Naive B cell (primary cell): ENCODE measurements around the gene TBX18. TPM values are rescaled to one million over a fixed set of nuclear protein-coding genes. Genes with fewer than 3 reads are reported as not detected.

ENCODE experiments used
- ATAC-seq, 2 donors: fragments of 150-1000 bp; cut with Tn5 transposase; 2 replicates each; pipeline ENCODE4 v1.10.0; 2021; ENCODE audit warnings: low read depth in 2 of 2, mild to moderate bottlenecking in 2 of 2, moderate library complexity in 2 of 2
- DNase-seq: peaks from one replicate; pipeline ENCODE4 v3.0.0; 2022
- H3K27ac Mint-ChIP-seq, 6 donors: one replicate each; pipeline ENCODE4 v1.8.0; 2020 to 2022; ENCODE audit warnings: mild to moderate bottlenecking in 6 of 6, mixed read lengths in 6 of 6, moderate library complexity in 5 of 6, inconsistent platforms in 2 of 6
- H3K27me3 Mint-ChIP-seq, 3 donors: one replicate each; pipeline ENCODE4 v1.8.0; 2021 to 2022; ENCODE audit warnings: mixed read lengths in 3 of 3, mild to moderate bottlenecking in 1 of 3
- H3K36me3 Mint-ChIP-seq, 2 donors: one replicate each; pipeline ENCODE4 v1.8.0; 2020 to 2022; ENCODE audit warnings: mixed read lengths in 2 of 2, inconsistent platforms in 1 of 2, mild to moderate bottlenecking in 1 of 2
- H3K4me1 Mint-ChIP-seq, 3 donors: one replicate each; pipeline ENCODE4 v1.8.0; 2020 to 2022; ENCODE audit warnings: mixed read lengths in 3 of 3, inconsistent platforms in 1 of 3, mild to moderate bottlenecking in 1 of 3, moderate library complexity in 1 of 3
- H3K4me3 Mint-ChIP-seq, 8 donors: one replicate each; pipeline ENCODE4 v1.8.0; 2020 to 2022; ENCODE audit warnings: mild to moderate bottlenecking in 8 of 8, mixed read lengths in 8 of 8, moderate library complexity in 8 of 8, inconsistent platforms in 2 of 8
- H3K9me3 Mint-ChIP-seq, 7 donors: one replicate each; pipeline ENCODE4 v1.8.0; 2020 to 2022; ENCODE audit warnings: mixed read lengths in 7 of 7, mild to moderate bottlenecking in 5 of 7, inconsistent platforms in 2 of 7, moderate library complexity in 1 of 7
- polyA plus RNA-seq, 6 donors: library from polyadenylated mRNA; unstranded; fragments of 300-500 nt; fragmentation: Illumina TruSeq; gene quantifications; one replicate each; pipeline ENCODE4 v1.2.3, GENCODE V29; 2021; ENCODE audit warnings: low read depth in 6 of 6

Gene TBX18
- polyA plus RNA-seq, 6 donors from 2014 or later, result not detected

DNA sequence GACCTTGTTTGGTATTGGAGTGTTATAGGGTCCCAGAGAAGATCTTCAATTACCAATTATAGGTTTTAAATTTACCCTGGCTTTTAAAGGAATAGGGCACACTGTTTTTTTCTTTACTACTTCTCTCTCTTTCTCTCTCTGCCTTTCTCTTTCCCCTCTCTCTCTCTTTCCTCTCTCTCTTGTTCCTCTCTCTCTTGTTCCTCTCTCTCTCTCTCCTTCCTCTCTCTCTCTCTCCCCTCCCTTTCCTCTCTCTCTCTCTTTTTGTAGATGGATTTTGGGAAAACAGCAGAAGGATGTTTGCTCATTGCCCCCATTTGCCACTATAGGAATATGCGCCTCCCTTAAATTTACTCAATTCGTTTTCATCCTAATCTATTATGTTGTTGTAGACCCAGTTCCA lies 45.2 kb downstream of the TBX18 start:
- H3K9me3 Mint-ChIP-seq, result peaks cover 0 to 10% (median 0%) of the 10 kb centered on the region in 7 donors
- H3K4me1 Mint-ChIP-seq, result no peaks in the 10 kb centered on the region
- ATAC-seq, result no peak
- DNase-seq, result no peak
- H3K36me3 Mint-ChIP-seq, result no peaks in the 10 kb centered on the region
- H3K27me3 Mint-ChIP-seq, result no peaks in the 10 kb centered on the region
- H3K4me3 Mint-ChIP-seq, result no peak overlapping the region
- peak overlapping the region in 1 of 6 donors; percentile 66 for H3K27ac Mint-ChIP-seq

DNA sequence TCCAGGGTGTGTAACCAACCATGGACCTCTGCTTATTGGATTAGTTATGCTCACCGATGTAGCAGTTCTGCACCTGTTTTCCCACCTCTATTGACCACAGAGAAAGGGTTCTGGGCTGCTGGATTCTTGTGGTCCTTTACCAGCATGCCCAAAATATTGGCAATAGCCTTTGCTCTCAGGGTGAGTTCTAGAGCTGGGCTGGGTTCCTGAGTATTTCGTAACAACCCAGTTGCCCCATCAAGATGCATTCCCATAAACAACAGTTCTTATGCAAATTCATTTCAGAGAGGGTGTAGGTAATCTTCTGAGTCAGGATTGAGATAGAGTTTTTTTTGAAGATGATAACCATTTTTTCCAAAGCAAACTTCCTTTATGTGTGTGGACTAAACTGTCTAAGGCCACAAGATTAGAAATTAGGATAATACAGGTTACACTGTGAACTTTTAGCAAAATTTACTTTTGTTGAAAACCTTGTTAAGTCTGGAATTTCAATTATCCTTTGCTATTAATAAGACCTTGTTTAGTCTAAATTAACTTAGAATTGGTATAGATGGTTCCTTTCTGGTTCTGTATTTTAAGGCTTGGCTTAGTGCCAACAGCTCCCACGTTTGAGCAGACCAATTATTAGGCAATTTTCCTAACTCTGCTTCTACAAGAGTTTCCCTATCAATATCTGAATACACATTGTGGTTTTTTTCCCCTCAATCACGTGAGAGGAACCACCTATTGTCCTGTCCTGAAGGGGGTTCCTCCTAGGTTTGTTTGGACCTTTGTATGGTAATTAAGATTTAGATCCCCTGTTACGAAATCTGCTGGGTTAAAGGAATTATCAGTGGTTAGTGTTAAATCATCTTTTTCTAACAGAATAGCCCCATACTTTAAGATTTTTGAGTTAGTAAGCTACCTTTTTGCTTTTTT lies 46.1 kb downstream of the TBX18 start:
- Mint-ChIP-seq H3K4me1 (no peaks in the 10 kb centered on the region), H3K27me3 (no peaks in the 10 kb centered on the region), H3K9me3 (peaks cover 0 to 10% (median 0%) of the 10 kb centered on the region in 7 donors), H3K36me3 (no peaks in the 10 kb centered on the region), H3K27ac (no peak overlapping the region), H3K4me3 (no peak overlapping the region)
- ATAC-seq (no peak), DNase-seq (no peak)

DNA sequence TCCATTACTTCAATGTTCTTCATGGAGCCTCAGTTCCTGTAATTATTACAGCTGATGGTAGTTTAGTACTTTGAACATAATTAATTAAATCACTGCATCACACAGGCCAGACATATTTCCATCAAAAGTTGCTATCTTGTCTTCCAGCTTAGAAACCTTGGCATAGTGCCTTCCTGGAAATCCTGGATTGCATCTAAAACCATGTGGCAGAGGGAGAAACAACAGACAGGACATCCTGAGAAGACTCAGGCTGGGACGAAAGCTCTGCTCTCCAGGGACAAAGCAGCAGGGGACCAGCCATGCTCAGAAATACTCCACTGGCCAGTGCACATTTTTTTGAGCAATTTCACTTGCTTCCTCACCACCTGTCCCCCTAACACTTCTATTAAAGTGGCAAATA lies 55.3 kb downstream of the TBX18 start:
- no peak overlapping the region for H3K4me3 Mint-ChIP-seq
- no peaks in the 10 kb centered on the region for H3K27me3 Mint-ChIP-seq
- no peaks in the 10 kb centered on the region for H3K4me1 Mint-ChIP-seq
- ATAC-seq, result no peak
- no peaks in the 10 kb centered on the region for H3K36me3 Mint-ChIP-seq
- no peak overlapping the region for H3K27ac Mint-ChIP-seq
- peaks cover 0 to 7% (median 3%) of the 10 kb centered on the region in 7 donors for H3K9me3 Mint-ChIP-seq
- DNase-seq, result no peak

DNA sequence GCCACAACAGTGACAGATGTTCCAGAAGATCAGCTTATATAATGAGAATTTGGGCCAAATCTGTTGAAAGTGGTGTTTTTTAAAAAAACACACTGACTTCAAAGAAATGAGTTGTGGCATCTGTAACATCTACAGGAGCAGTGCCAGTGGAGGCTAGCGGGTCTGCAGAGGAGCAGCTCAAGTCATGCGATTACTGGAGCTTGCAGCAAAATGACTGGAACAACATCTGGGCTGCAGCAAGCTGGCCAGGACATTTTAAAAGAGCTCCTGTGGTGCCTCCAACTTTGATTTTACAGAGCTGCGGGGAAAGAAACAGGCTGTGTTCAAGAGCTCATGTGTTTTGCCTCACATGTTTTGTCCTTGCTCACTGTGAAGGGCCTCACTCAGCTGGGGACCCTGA lies 57.2 kb downstream of the TBX18 start:
- Mint-ChIP-seq H3K4me3 (no peak overlapping the region), H3K4me1 (no peaks in the 10 kb centered on the region), H3K9me3 (peaks cover 0 to 12% (median 6%) of the 10 kb centered on the region in 7 donors), H3K36me3 (no peaks in the 10 kb centered on the region), H3K27ac (no peak overlapping the region), H3K27me3 (no peaks in the 10 kb centered on the region)
- DNase-seq (no peak), ATAC-seq (no peak)

DNA sequence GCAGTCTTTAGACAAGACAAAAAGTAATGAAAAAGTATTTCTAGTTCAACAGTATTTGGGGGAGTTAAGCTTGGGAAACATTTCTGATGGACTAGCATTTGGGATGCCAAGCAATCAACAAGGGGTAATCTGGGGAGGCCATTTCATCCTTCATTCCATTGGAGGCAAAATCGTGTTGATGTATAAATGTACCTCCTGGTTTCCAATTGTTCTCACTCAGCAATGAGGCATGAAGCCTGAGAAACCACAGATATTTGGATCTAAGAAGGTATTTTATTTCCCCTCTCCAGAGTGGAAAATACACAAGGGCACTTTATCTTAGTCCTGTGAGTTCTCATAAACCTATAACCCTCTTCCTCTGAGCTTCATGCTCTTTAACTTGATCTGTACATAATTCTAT lies 68.2 kb downstream of the TBX18 start:
- ATAC-seq, result no peak
- Mint-ChIP-seq H3K27me3 (peaks cover 0 to 9% (median 4%) of the 10 kb centered on the region in 3 donors), H3K9me3 (peaks cover 0 to 9% (median 2%) of the 10 kb centered on the region in 7 donors), H3K36me3 (no peaks in the 10 kb centered on the region), H3K4me1 (no peaks in the 10 kb centered on the region), H3K27ac (no peak overlapping the region), H3K4me3 (no peak overlapping the region)
- no peak for DNase-seq

DNA sequence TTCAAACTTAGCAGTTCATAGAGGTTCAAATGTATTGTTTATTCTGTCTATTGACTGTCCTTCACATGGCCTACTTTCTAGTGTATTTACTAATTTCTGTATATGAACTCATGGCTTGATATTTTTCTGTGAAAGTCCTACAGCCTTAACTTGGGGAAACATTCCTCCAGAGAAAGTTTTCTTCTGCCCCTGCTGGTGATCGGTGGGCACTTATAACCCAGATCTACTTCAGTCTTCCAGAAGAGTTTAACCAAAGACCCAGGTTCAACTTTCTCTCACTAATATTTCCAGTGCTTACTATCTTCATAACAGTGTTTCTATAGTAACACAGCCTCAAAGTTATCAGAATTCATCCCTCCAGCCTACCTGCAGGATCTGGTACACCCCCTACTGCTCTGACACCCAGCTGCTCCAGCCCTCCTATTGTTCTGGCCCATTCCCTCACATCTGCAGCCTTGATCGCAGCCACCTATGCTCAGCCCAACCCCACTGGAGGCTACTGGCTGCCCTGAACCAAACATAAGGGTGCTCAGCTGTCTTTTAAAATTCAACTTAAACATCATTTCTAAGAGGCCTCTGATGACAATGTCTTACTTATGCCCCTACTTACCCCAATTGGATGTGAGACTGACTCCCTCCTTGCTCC lies 72.3 kb downstream of the TBX18 start:
- Mint-ChIP-seq H3K4me1 (no peaks in the 10 kb centered on the region), H3K9me3 (peaks cover 0 to 9% (median 0%) of the 10 kb centered on the region in 7 donors), H3K36me3 (no peaks in the 10 kb centered on the region), H3K4me3 (no peak overlapping the region), H3K27ac (no peak overlapping the region), H3K27me3 (peaks cover 0 to 9% (median 4%) of the 10 kb centered on the region in 3 donors)
- no peak for ATAC-seq
- no peak for DNase-seq

DNA sequence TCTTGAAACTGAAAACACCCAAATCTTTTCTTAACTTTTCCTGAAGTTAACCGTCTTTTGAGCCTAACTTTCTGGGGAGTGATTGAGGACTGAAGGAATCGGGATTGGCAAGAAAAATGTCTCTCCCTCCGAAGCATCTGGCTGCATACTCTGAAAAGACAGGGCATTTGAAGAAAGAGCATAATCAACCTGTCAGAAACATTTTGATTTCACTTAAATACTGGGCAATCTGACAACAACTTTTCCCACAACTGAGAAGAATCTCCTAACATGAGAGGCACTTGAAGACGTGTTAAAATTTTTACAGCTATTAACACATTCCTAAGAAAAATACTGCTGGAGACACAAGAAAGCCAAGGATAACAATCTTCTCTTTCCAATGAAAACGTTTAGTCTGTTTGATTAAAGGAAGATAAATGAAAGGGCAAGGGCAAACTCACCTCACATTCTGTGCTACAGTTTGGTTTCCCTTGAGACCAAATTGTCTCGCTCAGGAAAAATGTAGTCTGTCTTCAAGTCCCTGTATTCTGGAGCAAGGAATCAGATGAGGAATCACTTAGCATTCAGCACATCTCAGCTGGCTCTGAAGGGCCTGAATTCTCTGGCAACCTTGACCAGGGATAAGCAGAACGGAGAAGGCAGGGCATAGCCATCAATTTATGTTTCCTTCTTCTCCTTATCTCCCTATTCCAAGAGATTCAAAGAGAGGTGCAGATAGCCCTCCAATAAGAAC lies 76.1 kb downstream of the TBX18 start:
- peaks cover 0 to 16% (median 0%) of the 10 kb centered on the region in 7 donors for H3K9me3 Mint-ChIP-seq
- DNase-seq (no peak), ATAC-seq (no peak)
- H3K4me3 Mint-ChIP-seq, result no peak overlapping the region
- H3K36me3 Mint-ChIP-seq, result no peaks in the 10 kb centered on the region
- H3K27ac Mint-ChIP-seq, result peak overlapping the region in 1 of 6 donors; percentile 29
- peaks cover 0 to 5% (median 4%) of the 10 kb centered on the region in 3 donors for H3K27me3 Mint-ChIP-seq
- H3K4me1 Mint-ChIP-seq, result no peaks in the 10 kb centered on the region

DNA sequence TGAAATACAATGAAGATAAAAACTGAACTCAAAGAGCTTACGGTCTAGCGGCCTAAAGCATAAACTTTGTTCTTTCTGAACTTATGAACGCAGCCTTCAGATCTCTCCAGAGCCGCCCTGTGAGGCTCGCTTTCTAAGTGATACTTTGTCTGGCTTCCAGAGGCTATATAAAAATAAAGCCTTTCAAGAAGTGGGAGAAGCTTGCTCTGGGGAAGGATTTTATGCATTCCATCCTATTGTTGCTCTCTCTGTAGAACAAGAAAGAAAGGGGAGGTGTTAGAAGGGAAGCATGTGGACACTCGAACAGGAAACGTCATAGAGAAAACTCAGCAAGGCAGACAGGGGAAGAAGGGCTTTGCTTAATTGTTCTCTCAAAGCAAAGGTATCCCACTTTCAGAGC lies 77.0 kb downstream of the TBX18 start:
- H3K27ac Mint-ChIP-seq, result no peak overlapping the region
- no peaks in the 10 kb centered on the region for H3K4me1 Mint-ChIP-seq
- H3K4me3 Mint-ChIP-seq, result no peak overlapping the region
- no peaks in the 10 kb centered on the region for H3K36me3 Mint-ChIP-seq
- no peak for ATAC-seq
- H3K27me3 Mint-ChIP-seq, result peaks cover 0 to 5% (median 4%) of the 10 kb centered on the region in 3 donors
- DNase-seq, result no peak
- H3K9me3 Mint-ChIP-seq, result peaks cover 0 to 16% (median 0%) of the 10 kb centered on the region in 7 donors

DNA sequence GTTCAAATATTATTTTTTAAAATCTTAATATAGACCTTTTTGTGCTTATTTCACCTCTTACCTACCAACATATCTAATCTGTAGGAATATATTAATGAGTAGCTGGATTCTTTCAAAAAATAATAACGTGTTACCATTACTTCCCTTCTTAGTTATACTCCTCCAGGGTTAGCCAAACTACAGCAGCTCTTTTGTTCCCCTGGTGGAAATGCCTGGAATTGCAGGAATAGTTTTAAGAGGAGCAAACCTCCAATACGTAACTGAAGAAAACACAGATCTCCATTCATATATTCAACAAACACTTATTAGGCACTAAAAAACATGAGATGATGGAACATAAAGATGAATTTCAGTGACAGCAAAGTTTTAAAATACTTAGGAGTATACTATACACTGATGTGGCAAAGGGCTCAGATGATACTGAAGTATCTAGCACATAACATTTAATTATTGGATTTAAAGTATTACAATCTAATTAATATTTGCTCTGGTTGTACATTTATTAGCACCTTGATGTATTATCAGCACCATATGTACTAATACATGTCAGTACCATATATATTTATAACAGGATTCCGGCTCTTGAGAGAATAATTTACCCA lies 78.3 kb downstream of the TBX18 start:
- Mint-ChIP-seq H3K9me3 (peaks cover 0 to 7% (median 0%) of the 10 kb centered on the region in 7 donors), H3K27ac (no peak overlapping the region), H3K4me3 (no peak overlapping the region), H3K27me3 (no peaks in the 10 kb centered on the region), H3K36me3 (no peaks in the 10 kb centered on the region), H3K4me1 (no peaks in the 10 kb centered on the region)
- no peak for DNase-seq
- no peak for ATAC-seq

DNA sequence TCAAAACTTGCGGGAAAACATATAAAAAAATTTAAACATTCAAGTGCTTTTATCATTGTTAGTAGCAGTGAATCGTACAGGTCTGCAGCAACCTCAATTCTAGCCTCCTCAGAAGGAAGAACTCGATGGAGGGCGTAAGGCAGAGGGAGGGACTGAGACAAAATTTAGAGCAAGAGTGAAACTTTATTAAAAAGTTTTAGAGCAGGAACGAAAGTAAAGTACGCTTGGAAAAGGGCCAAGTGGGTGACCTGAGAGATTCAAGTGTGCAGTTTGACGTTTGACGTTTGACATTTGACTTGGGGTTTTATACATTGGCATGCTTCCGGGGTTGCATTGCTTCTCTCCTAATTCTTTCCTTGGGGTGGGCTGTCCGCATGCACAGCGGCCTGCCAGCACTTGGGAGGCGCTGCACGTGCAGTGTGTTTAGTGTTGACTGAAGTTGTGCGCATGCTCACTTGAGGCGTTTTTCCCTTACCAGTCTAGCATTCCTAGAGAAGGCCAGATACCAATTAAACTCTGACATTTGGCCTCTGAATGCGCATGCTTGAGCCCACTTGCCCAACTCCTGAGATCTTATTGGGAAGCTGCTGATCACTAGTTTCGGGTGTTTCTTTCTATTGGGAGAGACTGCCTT lies 82.6 kb downstream of the TBX18 start:
- H3K36me3 Mint-ChIP-seq, result no peaks in the 10 kb centered on the region
- H3K27ac Mint-ChIP-seq, result no peak overlapping the region
- H3K9me3 Mint-ChIP-seq, result peaks cover 0 to 7% (median 2%) of the 10 kb centered on the region in 7 donors
- no peak for ATAC-seq
- no peaks in the 10 kb centered on the region for H3K27me3 Mint-ChIP-seq
- no peaks in the 10 kb centered on the region for H3K4me1 Mint-ChIP-seq
- no peak for DNase-seq
- H3K4me3 Mint-ChIP-seq, result peak overlapping the region in 1 of 8 donors; percentile 67

DNA sequence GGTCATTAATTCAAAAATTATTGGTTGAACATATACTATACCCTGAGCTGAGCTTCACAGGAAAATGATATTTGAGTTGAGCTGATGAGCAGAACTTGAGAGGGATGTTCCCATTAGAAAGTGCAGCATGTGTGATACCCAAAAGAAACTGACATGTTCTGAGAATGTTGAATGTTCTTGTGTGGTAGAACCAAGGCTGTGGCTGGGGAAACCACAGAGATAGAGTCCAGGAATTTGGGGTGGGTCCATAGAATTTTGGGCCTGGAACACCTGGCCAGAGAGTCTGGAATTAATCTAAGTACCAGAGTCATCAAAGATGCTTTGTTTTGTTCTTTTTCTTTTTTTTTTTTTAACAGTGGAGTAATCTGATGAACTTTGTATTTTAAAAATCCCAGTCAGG lies 88.7 kb downstream of the TBX18 start:
- no peak overlapping the region for H3K4me3 Mint-ChIP-seq
- no peaks in the 10 kb centered on the region for H3K27me3 Mint-ChIP-seq
- ATAC-seq, result no peak

DNA sequence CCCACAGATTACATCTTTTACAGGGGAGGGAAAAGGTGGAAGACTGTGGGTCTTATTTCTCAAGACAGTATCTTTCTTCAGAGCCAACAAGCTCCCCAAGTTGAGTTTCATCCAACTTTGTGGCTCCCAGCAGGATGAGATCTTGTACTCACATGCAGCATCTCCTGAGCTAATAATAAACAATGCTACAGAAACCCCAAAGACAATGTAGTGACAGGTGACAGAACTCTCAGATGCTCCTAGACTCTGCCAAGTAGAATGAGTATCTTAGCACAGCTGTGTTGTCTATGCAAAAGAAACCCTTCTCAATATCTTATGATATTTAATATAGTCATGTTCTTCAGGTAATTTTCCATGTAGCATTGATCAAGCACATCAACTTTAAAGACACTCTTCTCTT lies 90.0 kb downstream of the TBX18 start:
- H3K9me3 Mint-ChIP-seq, result peaks cover 0 to 9% (median 4%) of the 10 kb centered on the region in 7 donors
- no peak overlapping the region for H3K4me3 Mint-ChIP-seq
- no peak overlapping the region for H3K27ac Mint-ChIP-seq
- DNase-seq, result no peak
- H3K27me3 Mint-ChIP-seq, result no peaks in the 10 kb centered on the region
- H3K36me3 Mint-ChIP-seq, result no peaks in the 10 kb centered on the region
- no peaks in the 10 kb centered on the region for H3K4me1 Mint-ChIP-seq
- ATAC-seq, result no peak

More for the DNA sequence above, 88.7 kb downstream of the TBX18 start:
- Mint-ChIP-seq H3K27ac (no peak overlapping the region), H3K9me3 (peaks cover 0 to 9% (median 4%) of the 10 kb centered on the region in 7 donors), H3K36me3 (no peaks in the 10 kb centered on the region), H3K4me1 (no peaks in the 10 kb centered on the region)
- DNase-seq, result no peak

DNA sequence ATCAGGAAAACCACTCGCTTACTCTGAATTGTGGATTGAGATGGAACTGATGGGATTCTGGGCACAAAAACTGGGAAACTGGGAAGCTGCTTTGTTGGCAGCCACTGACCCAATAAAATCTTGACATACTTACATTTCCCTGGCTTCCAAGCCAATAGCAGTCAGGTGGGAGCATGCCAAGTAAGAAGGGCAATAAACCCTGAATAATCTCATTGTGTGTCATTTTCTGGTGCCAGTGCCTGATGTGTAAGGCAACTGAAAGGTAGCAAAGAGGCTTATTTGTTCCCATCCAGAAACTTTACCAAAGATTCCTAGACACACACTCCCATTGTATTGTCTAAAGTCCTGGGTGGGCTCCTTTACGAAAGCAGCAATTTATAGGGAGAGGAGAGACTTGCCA lies 93.2 kb downstream of the TBX18 start:
- Mint-ChIP-seq H3K4me1 (no peaks in the 10 kb centered on the region), H3K9me3 (peaks cover 0 to 5% (median 3%) of the 10 kb centered on the region in 7 donors), H3K36me3 (no peaks in the 10 kb centered on the region), H3K27me3 (no peaks in the 10 kb centered on the region), H3K4me3 (no peak overlapping the region), H3K27ac (no peak overlapping the region)
- no peak for DNase-seq
- ATAC-seq, result no peak
